GM18526 (cell line): Measurements from ENCODE around the gene ABTB2.
A peak's percentile ranks its signal among the peaks of the same experiment; 100 is the strongest.

Experiments
- POLR2A ChIP-seq: IDR thresholded peaks from 3 replicates; pipeline ENCODE4 v1.6.1; 2011; ENCODE audit not compliant: insufficient read length; ENCODE audit errors: extremely low read depth

ABTB2 gene

GRCh38 chr11:34128824-34129223 lies 229.0 kb downstream of the ABTB2 start:
- no peak for TF ChIP-seq POLR2A

- TF ChIP-seq POLR2A: no peak
Measured at GRCh38 chr11:34126959-34127848, 230.6 kb downstream of the ABTB2 start.

GRCh38 chr11:34124885-34125668 lies 232.7 kb downstream of the ABTB2 start:
- TF ChIP-seq POLR2A: no peak

GRCh38 chr11:34120651-34121050 lies 237.2 kb downstream of the ABTB2 start:
- TF ChIP-seq POLR2A: no peak

GRCh38 chr11:34114471-34114870 lies 243.3 kb downstream of the ABTB2 start:
- TF ChIP-seq POLR2A: no peak

GRCh38 chr11:34114014-34114413 lies 243.8 kb downstream of the ABTB2 start:
- no peak for TF ChIP-seq POLR2A

GRCh38 chr11:34111722-34112270 lies 246.0 kb downstream of the ABTB2 start:
- no peak for TF ChIP-seq POLR2A

GRCh38 chr11:34105957-34106504 lies 251.8 kb downstream of the ABTB2 start:
- no peak for TF ChIP-seq POLR2A

GRCh38 chr11:34105079-34105956 lies 252.5 kb downstream of the ABTB2 start, which contains the start of gene NAT10:
Gene NAT10, plus strand, starts transcription at chr11:34105629. Its CDS starts 2,597 bp downstream, at chr11:34108226.
- TF ChIP-seq POLR2A: peak; percentile 88

- TF ChIP-seq POLR2A: no peak
Measured at GRCh38 chr11:34104680-34105078, 253.1 kb downstream of the ABTB2 start.
